HuH-7.5 (cell line): ENCODE data around the gene NIPAL3.
A peak's percentile ranks its signal among the peaks of the same experiment; 100 is the strongest.

Experiments used
- DNase-seq: peaks from one replicate; pipeline ENCODE4 v3.0.0; 2011; ENCODE audit warnings: low spot score

NIPAL3 gene

DNA sequence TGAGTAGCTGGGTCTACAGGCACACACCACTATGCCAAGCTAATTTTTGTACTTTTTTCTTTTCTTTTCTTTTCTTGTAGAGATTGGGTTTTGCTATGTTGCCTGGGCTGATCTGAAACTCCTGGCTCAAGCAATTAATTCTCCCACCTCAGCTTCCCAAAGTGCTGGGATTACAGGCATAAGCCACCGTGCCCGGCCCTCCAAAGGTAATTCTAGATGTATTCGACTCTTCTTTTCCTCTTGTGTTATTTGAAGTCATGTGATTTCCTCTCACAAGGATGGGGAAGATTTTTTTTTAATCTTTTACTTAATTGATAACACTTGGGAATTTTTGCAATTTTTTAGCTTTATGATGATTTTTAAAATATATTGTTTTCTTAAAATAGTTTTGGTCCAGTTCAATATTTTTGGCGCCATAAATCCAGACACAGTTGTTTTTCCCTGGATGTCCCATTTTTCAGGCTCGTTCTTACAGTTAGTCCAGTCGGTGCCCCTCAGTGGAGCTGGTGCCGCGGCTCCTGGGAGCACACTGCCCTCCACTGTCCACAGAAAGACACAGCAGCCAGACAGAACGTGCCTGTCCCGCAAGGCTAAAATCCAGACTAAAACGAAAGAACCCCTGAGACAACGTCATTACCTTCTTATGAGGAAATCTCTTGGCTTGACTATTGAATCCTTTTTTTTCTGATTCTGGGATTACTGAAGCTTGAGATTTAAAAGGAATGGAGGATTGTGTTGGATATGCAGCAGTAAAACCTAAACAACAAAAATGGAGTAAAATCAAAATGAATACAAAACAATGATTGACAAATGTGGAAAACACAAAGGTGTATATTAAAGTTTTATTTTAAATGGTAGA lies 24.4 kb upstream of the NIPAL3 start:
- peak; percentile 47 for DNase-seq

DNA sequence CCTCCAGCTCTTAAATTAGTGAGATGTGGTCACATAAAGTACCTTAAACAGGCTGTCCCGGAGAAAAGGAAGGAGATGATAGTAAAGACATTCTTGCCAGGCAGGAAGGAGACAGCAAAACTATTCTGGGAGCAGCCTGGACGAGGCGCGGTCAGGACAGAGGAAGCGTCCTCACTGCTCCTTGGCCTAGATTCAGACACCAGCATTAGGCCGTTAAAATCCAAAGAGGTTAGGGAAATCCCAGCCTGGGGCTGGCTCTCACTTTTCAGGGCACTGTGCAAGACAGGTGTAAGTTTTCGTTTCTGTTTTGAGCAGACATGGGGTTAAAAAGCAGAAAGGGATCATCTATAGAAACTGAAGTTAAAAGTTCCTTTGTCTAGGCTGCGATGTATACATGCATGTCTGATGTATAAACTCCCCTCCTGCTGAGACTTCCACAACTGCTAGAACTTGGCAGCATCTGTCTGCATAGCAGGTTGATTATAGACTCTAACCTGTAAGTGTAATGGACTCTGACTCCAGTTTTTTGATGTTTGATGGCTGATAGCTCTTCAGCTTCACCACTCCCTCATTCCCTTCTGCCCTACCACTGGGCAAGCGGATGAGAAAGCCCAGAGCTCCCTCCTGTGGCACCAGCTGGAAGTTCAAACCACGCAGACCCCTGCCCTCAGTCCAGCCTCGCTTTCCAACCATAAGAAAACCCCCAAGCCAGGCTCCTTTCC lies 23.6 kb upstream of the NIPAL3 start:
- DNase-seq: no peak

DNA sequence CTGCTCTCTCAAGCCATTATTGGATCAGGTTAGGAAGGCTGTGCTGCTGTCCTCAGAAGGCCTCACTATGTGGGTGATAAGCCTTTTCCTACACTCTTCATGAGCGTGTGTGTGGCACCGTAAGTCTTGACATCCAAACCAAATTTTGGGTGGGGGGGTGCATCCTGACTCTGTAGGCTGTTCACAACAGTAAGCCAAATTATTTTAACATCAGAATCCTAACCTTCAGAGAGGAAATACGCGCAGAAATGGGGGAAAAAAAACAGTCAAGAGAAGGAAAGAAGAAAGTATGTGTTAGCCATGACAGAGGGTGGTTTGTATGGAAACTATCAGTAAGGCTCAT lies 23.0 kb upstream of the NIPAL3 start:
- no peak for DNase-seq

DNA sequence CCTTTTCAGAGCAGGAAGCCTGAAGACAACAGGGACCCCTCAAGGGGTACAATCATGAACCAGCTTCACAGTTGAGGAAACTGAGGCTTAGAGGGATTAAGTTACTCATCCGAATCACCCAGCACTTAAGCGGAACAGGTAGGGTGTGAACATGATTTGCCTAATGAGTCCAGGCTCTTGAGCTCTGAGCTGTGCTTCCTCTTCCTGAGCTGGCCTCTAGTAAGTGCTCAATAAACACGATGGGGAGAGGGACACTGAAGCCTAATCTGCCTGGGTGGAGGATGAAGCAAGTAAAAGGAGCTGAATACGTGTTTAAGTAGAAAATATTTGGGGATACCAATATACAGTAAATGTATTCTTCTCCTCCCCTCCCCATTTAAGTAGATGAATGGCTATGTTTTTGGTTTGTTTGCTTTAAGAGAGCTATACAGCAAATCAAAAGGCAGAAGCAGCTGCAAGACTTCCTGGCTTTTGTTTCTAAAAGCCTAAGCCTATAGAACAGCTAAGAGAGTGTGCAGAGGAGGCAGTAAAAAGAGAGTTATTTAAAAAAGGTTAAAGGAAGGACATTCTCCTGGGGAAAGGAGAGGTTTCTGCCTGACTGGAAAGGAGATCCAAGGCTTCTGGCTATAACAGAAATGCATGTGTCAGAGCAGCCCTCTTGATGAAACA lies 22.5 kb upstream of the NIPAL3 start:
- DNase-seq: no peak

DNA sequence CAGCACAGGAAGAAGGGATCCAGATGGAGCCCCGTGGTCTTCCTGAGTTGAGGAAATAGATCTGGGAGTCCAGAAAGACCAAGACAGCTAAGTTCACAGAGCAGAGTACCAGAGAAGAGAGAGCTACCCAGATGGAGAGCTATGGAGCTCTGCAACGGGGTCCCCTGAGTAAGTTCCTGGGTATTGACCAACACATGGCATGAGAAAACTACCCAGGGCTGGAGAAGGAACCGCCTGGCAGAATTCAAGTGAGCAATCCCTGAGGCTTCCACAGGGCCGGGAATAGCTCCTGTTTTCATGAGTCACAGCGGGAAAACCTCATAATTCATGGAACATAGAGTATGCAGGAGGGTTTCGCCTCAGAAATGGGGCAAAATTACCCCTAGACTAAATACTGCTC lies 21.7 kb upstream of the NIPAL3 start:
- no peak for DNase-seq

DNA sequence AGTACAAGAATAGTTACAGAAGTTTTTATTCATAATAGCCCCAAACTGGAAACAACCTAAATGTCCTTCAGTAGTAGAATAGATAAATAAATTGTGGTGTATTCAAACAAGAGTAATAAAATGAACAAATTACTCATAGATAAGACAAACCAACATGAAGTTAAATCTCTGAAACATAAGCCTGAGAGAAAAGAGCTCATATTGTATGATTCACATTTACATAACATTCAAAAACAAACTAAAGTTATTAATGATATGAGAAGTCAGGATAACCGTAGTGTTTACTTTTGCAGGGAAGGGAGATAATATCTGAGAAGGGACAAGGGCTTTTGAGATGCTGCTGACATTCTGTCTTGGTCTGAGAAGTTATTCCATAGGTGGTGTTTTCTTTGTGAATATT lies 15.5 kb upstream of the NIPAL3 start:
- DNase-seq: no peak

DNA sequence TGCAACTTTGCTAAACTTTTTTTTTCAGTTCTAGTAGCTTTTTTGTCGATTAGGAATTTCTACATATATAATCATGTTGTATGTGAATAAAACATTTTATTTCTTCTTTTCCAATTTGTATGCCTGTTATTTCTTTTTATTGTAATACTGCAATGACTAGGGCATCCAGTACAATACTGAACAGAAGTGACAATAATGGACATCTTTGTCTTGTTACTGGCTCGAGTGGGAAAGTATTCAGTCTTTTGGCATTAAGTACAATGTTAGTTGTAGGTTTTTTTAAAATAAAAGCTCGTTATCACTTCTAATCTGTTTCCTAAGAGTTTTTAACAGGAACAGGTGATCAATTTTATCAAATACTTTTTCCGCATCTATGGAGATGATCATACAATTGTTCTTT lies 11.8 kb upstream of the NIPAL3 start:
- DNase-seq: no peak

DNA sequence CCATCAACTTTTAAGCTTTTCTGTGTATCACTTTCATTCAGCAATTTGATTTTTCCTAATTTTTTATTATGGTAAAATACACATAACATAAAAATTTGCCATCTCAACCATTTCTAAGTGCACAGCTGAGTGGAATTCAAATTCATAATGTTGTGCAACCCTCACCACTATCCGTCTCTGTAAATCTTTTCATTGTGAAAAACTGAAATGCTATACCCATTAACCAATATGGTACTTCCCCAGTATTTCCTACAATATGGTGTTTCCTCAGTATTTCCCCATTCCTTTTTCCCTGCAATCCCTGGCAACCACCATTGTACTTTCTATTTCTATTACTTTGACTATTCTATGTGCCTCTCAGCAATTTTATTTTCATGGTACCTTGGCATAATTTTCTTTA lies 8.8 kb upstream of the NIPAL3 start:
- no peak for DNase-seq

DNA sequence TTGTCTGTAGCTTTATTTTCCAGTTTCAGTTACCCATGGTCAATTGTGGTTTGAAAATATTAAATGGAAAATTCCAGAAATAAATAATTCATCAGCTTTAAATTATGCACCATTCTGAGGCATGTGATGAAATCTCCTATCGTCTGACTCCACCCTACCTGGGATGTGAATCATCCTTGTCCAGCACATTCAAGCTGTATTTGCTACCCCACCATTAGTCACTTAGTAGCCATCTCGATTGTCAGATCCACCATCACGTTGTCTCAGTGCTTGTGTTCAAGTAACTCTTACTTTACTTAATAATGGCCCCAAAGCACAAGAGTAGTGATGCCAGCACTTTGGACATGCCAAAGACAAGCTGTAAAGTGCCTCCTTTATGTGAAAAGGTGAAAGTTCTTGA lies 6.1 kb upstream of the NIPAL3 start:
- DNase-seq: no peak

DNA sequence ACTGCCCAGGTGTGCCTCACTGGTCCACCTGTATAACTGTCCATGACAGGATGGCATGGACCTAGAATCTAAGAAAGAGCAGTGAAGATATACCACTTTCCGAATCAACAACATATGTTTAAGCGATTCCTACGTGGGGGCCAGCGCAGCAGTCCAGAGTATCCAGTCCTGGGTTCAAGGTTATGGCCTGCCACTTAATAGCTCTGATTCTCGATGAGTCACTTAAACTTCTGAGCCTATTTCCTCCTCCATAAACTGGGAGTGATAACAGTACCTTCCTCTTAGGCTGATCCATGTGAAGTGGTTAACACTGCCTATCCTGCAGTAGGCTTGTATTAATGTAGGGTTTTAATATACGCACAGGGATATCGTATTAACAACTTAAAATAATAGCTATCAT lies 4.9 kb upstream of the NIPAL3 start:
- no peak for DNase-seq

DNA sequence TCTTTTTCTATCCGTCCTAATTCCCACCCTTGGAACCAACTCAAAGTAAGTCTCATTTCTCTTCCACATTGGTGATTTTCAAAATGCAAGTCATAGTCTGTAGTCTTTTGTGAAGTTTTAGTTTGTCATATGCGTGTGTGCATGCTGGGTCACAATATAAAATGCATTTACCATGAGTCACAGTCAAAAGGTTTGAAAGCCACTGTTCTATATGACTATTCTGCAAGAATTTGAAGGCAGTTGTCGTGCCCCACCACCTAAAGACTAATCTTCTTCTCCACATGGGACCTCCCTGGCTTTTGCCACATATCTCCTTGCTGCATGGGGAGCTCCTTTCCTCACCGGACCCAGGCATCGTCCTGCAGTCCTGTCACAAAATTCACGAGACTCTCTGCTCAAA lies 3.6 kb upstream of the NIPAL3 start:
- no peak for DNase-seq

DNA sequence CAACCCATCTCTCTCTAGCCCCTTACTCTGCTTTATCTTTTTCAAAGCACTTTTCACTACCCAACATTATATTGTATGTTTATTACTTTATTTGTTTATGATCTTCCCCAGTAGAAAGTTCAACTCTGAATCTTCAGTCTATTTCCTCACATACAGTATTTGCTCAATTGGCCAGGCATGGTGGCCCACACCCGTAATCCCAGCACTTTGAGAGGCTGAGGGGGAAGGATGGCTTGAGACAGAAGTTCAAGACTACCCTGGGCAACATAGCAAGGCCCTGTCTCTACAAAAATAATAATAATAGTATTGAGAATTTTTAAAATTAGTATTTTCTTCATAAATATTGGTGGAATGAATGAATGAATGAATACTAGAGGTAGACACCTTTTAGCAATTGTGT lies 3.2 kb upstream of the NIPAL3 start:
- no peak for DNase-seq

DNA sequence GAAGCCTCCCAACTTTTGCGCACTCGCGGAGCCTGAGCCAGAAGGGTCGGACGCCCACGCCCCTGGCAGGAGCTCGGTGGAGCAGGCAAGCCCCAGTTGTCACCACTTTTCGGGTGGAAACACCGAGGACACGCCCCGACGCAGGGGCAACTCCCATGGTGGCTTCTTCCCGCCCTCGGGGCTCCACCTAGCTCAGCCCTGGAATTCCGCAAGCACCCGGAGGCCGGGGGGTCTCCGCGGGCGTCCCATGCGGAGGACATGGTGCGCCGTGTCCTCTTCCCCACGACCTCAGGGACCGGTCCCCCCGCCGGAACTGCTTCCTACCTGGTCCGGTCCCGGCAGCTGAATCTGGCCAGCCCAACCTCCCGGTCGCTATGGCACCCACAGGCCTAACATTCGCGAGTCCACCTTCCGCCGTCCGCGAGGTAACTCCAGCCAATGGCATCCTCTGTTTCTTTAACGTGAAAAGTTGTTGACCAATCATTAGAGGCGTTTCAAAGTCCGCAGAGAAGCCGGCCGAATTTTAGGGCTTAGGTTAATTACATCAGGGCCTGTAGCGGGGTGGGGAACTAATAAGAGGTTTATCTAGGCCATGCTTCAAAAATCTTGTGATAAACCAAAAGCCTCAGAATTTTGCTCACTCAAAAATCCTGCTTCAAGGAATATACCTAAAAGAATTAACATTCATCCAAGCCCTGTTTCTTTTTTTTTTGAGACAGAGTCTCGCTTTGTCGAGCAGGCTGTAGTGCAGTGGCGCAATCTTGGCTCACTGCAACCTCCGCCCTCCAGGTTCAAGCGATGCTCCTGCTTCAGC lies 2.0 kb upstream of the NIPAL3 start, which contains the start of gene STPG1:
STPG1 (minus strand) TSS at position 433 of the 814 bp plus-strand sequence. CDS start 12,394 bp downstream, outside the sequence.
- DNase-seq: peak; percentile 87

DNA sequence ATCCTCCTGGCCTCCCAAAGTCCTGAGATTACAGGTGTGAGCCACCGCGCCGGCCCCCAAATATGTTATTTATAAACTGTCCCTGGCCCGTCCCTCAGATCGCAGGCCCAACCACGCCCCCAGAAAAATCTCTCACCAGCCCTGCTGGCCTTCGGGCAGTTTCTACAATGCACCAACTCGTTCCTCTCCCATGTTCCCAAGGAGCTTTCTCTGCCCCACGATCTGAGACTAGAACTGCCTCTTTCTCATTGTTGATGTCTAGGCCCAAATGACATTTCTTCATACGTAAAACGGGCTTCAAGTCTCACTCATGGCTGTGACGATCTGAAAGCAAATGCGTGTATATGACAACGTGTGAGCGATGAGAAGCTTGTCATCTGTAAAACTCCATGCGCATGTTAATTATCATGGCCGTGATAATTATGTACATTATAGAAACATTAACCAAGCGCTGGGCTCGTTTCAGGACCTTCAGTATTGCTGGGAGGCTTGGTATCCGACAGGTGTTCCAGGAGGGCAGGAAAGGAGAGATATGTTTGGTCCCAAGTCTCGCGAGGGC lies 748 bp upstream of the NIPAL3 start:
- no peak for DNase-seq

DNA sequence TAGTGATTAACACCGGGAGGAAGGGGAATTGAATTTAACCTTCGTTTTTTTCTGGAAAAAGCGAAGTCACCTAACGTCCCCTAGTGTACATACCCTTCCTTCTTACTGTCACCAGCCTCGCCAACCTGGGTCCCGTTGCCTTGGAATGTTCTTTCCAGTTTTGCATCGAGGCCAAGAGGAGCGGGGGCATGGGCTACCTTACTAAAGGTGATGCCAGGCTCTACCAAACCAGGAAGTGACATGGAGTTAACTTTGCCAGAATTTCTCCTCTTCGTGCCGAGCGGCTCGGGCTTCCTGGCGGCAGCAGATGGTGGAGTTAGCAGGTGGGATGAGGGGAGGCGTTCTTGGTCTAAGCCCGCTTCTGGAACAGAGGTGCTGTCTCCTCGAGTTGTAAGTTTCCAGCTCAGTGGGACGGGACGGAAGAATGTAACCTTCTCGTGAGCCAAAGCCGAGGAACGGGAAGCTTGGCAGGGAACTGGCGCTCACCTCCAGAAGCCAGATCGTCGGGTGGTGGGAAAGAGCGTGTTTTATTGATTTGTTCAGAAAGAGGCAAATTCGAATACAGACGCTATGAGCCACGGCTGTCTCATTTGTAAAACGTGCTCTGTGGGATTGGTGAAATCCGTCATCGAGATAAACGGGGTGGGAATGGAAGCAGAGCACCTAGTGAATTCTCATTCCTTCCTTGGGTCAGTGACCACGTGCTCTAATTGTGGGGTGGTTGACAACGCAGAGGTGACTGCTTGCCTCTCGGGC lies 486 bp downstream of the NIPAL3 start:
- DNase-seq: no peak

DNA sequence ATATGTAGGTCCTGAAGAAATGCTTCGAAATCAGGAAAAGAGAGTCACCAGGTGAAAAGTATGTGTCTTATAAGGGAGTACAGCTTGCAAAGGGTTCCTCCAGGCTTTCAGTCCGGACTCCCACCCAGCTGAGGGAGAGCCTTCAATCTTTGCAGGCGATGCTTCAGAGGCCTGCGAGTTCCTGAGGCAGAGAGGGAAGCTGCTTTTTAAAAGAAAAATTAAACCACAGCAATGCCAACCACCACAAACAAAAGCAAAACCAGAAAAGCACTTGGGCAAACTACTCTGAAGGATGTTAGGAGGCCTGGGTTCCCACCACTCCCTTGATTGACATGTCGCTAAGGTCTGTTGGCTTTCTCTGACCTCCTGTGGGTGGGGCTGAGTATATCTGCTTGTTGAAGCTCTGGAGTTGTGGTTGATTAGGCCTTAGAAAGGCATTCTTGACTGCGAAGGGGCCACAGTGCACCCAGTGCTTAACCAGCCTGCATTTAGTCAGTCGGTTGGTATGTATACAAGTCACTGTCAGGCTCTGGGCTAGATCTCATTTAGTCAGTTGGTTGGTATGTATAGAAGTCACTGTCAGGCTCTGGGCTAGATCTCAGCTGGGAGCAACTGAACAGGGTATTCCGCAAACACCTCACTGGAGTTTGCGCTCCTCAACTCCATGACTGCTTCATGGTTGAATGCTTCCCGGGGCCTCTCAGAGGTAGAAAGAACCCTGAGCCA lies 1.2 kb downstream of the NIPAL3 start:
- no peak for DNase-seq

DNA sequence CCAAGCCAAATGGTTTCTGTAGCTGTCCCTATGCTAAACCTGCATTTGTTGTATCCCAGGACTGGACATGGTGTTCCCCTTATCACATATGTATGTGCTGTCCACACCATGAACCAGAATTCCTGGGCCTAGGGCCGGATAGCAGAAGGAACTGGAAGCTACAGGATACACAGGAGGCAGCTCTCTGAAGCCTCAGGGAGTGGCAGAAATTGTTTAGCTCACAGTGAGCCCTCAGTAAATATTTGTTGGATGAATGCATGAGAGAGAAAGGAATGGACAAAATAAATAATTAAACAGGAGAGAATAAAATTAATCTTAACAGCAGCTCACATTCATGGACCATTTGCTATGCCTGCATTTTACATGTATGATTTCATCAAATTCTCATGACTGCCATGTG lies 2.1 kb downstream of the NIPAL3 start:
- DNase-seq: no peak

DNA sequence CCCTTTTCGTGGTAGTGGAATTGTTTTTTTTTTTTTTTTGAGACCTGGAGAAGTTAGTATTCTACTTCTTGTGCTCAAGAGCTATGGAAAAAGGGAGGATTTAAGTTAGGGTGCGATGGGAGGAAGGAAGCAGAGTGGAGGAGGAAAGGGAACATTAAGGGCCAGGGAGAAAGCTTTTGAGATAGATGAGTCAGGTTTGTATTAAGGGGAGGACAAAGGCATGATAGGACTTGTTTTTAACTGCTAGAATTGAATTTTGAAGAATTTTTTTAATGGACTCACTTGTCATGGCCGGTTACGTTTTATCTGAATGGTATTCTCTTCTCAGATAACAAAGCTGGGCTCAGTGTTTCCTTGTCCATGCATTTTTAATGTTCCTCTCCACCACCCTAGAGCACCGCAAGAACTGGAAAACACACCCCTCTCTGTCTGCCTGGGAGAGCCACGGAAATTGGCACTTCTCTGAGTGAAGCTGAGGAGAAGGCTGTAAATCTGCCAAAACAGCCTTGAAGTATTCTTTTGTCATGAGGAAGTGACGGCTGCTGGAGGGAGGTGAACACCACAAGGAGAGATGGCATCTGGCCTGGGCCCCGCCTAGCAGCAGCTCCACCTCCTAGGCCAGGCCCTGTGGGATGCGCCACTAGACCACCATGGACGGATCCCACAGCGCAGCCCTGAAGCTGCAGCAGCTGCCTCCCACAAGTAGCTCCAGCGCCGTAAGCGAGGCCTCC lies 3.5 kb downstream of the NIPAL3 start:
- no peak for DNase-seq

DNA sequence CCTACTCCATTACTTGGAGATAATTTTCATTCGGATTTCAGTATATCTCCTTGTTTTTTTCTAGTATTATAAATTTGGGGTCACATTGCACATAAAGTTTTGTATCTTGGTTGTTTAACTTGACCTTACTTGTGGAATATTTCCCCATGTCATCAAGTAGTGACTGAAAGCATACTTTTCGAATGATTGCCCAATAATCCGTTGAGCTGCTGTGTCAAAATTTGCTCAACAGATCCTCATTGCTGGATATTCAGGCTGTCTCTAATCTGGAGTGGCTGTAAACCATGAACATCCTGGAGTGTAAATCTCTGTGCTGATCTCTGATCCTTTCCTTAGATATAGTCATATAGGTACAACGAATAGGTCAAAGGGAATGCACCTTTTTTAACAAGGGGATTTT lies 4.9 kb downstream of the NIPAL3 start:
- DNase-seq: no peak

DNA sequence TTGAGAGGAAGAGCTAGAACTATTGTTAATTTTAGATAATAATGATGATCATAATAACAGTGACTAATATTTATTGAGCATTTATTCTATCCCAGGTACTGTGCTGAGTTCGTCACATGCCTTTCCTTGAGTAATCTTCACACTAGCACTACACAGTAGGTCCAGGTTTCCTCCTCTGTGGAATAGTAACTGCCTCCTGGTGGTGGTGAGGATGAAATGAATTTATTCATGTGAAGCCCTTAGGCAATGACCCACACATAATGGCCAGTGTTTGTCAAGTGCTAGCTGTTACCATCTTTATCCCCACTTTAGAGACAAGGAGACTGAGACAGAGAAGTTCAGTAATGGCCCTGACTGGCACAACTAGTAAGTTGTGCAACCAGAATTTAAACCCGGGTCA lies 5.9 kb downstream of the NIPAL3 start:
- DNase-seq: no peak
